HG03103 (cell line): ENCODE results near the gene GPR143.

Experiments used
- ATAC-seq: cut with Tn5 transposase; IDR thresholded peaks from one replicate; pipeline ENCODE4 v1.9.1; 2021; ENCODE audit warnings: low read depth; ENCODE audit not compliant: unreplicated experiment

The GPR143 gene

GRCh38 chrX:9677098-9677739 lies 88.4 kb downstream of the GPR143 start:
- ATAC-seq, result peak; percentile 95

GRCh38 chrX:9676738-9677097 lies 88.9 kb downstream of the GPR143 start:
- ATAC-seq, result no peak

- no peak for ATAC-seq
Observed at GRCh38 chrX:9676306-9676705, 89.3 kb downstream of the GPR143 start.
